ENCODE measurements around the gene CLEC12A.

DNA sequence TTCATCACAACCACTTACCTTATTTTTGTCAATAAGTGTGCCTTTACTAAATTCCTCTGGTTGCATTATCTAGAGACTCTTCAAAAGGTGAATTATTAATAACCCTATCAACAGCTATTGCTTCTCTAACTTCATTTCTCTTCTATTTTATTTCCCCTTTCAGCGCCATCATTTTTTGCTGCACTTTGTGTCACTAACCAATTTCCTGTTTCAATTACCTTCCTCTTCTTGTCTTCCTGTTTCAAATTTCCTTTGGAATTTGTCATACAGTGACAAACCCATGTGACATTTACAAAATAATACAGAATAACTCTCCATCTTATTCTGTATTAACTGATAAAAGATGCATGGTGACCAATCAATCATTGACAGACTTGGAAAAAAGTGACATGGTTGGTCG is 26.8 kb upstream of the CLEC12A start:
- TF ChIP-seq, protein P1, sequence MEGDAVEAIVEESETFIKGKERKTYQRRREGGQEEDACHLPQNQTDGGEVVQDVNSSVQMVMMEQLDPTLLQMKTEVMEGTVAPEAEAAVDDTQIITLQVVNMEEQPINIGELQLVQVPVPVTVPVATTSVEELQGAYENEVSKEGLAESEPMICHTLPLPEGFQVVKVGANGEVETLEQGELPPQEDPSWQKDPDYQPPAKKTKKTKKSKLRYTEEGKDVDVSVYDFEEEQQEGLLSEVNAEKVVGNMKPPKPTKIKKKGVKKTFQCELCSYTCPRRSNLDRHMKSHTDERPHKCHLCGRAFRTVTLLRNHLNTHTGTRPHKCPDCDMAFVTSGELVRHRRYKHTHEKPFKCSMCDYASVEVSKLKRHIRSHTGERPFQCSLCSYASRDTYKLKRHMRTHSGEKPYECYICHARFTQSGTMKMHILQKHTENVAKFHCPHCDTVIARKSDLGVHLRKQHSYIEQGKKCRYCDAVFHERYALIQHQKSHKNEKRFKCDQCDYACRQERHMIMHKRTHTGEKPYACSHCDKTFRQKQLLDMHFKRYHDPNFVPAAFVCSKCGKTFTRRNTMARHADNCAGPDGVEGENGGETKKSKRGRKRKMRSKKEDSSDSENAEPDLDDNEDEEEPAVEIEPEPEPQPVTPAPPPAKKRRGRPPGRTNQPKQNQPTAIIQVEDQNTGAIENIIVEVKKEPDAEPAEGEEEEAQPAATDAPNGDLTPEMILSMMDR (IDR thresholded peaks at IDR 0.05; ENCODE audit: insufficient read depth, low read depth, low read length) = no peak
- no peak for TF ChIP-seq EZH2 (IDR thresholded peaks at IDR 0.05; ENCODE audit: insufficient read depth, low read length)
